22Rv1 (cell line): ENCODE measurements around the gene PTTG1.

Experiments
- H3K27ac ChIP-seq: fragments of 450-650 bp; 2 replicates; pipeline ENCODE4 v1.5.1; 2017
- ZFX ChIP-seq: fragments of 450-650 bp; IDR thresholded peaks from 2 replicates; pipeline ENCODE4 v1.6.1; 2017; ENCODE audit warnings: antibody characterized with exemption, borderline replicate concordance
- TF ChIP-seq, protein P1 (sequence below): fragments of 450-650 bp; IDR thresholded peaks from 2 replicates; pipeline ENCODE4 v1.5.1; 2017; ENCODE audit warnings: mild to moderate bottlenecking

Gene PTTG1

DNA sequence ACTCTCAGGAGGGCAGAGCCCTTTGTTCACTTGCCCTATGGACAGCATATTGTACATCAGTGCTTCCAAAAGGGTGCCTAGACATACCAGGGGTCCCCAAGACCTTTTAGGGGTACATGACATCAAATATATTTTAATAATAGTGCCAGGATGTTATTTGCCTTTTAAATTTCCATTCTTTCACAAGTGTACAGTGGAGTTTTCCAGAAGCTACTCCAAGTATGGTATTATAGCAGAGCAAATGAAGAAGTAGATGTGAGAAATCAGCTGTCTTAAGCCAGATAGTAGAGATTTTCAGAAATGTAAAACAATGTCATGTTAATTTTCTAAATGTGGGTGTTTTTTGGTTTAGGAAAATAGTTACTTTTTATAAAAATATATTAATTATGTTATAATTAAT lies 15.6 kb downstream of the PTTG1 start:
- H3K27ac ChIP-seq = no peak overlapping the region
- TF ChIP-seq ZFX = no peak
- TF ChIP-seq, protein P1, sequence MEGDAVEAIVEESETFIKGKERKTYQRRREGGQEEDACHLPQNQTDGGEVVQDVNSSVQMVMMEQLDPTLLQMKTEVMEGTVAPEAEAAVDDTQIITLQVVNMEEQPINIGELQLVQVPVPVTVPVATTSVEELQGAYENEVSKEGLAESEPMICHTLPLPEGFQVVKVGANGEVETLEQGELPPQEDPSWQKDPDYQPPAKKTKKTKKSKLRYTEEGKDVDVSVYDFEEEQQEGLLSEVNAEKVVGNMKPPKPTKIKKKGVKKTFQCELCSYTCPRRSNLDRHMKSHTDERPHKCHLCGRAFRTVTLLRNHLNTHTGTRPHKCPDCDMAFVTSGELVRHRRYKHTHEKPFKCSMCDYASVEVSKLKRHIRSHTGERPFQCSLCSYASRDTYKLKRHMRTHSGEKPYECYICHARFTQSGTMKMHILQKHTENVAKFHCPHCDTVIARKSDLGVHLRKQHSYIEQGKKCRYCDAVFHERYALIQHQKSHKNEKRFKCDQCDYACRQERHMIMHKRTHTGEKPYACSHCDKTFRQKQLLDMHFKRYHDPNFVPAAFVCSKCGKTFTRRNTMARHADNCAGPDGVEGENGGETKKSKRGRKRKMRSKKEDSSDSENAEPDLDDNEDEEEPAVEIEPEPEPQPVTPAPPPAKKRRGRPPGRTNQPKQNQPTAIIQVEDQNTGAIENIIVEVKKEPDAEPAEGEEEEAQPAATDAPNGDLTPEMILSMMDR = no peak

GRCh38 chr5:160438316-160439204 lies 16.9 kb downstream of the PTTG1 start:
- TF ChIP-seq, protein P1 = peak; percentile 78
- TF ChIP-seq ZFX = no peak
- peak overlapping the region; percentile 31; the same call in 1 of the 2 replicates for H3K27ac ChIP-seq

- no peak for TF ChIP-seq ZFX
- TF ChIP-seq, protein P1 = peak; percentile 85
- H3K27ac ChIP-seq = peak overlapping the region; percentile 31; the same call in 1 of the 2 replicates
These were observed 17.5 kb downstream of the PTTG1 start for GRCh38 chr5:160439205-160439600.

- TF ChIP-seq ZFX = no peak
- TF ChIP-seq, protein P1 = no peak
- no peak overlapping the region for H3K27ac ChIP-seq
These were observed 19.7 kb downstream of the PTTG1 start for GRCh38 chr5:160441311-160441781.

DNA sequence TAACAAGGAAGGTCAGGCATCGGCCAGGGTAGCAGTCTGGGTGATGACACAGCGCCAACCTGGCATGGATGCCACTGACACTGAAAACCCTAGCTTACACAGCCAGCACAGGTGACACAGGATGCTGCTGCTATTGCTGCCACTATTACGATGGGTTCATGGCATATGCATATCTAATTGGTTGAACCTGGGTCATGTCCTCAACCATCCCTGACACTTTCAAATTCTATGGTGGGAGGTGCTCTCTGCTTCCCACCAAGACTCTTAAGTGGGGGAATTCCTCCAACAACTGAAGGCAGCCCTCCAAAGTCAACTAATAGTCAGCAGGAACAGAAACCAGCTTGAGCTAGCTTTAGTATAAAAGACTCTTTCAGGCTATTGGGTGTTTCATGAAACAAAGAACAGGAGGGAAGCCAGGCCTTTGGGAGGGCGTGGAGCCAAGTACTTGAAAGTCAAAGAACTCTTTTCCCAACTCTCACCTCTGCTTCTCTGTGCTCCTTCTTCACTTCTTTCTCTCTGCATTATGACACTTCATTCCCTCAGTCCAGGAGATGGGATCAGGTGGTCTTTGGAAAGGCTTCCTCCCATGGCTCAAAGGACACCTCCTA lies 21.3 kb downstream of the PTTG1 start:
- no peak overlapping the region for H3K27ac ChIP-seq
- TF ChIP-seq ZFX = no peak
- TF ChIP-seq, protein P1 = no peak

GRCh38 chr5:160444407-160444806 lies 22.8 kb downstream of the PTTG1 start:
- TF ChIP-seq, protein P1 = no peak
- no peak for TF ChIP-seq ZFX
- H3K27ac ChIP-seq = no peak overlapping the region

- TF ChIP-seq, protein P1 = no peak
- no peak overlapping the region for H3K27ac ChIP-seq
These were observed 23.5 kb downstream of the PTTG1 start for GRCh38 chr5:160445132-160445531.
